ENCODE results near the gene TACC2. TPM values are rescaled to one million over a fixed set of nuclear protein-coding genes. Genes with fewer than 3 reads are reported as not detected.

Gene TACC2
- total and polyA plus RNA-seq, 7 donors = 44.0 to 439 (median 313) TPM

- Histone ChIP-seq H3K36me3 (ENCODE audit: insufficient read depth in 1 of 2, low read depth in 1 of 2) (peaks cover 0 to 35% of the 10 kb centered on the region in 2 donors), H3K27me3 (ENCODE audit: insufficient read depth in 3 of 3, low read length in 2 of 3) (no peaks in the 10 kb centered on the region), H3K9me3 (no peaks in the 10 kb centered on the region), H3K27ac (peak overlapping the region; percentile 4), H3K4me3 (no peak overlapping the region), H3K4me1 (peaks cover 7% of the 10 kb centered on the region)
- TF ChIP-seq CTCF (IDR thresholded peaks at IDR 0.05) = no peak
- no peak for DNase-seq
- WGBS, 3 donors = 77 to 83% (median 81%) methylated on average over 15 of the region's 15 CpGs
- peak in 1 of 4 donors; percentile 18 for ATAC-seq
- intact Hi-C loops (cut with DNase I) = no loop called here
Measured at GRCh38 chr10:122204691-122205489, 215.9 kb downstream of the TACC2 start.

- no peak for DNase-seq
- Histone ChIP-seq H3K36me3 (ENCODE audit: insufficient read depth in 1 of 2, low read depth in 1 of 2) (peaks cover 0 to 45% of the 10 kb centered on the region in 2 donors), H3K9me3 (no peaks in the 10 kb centered on the region), H3K4me1 (peaks cover 7% of the 10 kb centered on the region), H3K27me3 (ENCODE audit: insufficient read depth in 3 of 3, low read length in 2 of 3) (no peaks in the 10 kb centered on the region), H3K27ac (no peak overlapping the region), H3K4me3 (no peak overlapping the region)
- 94 to 98% (median 97%) methylated on average over 6 of the region's 6 CpGs for WGBS, 3 donors
- intact Hi-C loops (cut with DNase I) = no loop called here
- no peak for TF ChIP-seq CTCF (IDR thresholded peaks at IDR 0.05)
- ATAC-seq = peak in 2 of 4 donors; percentile 23 to 49
Measured at GRCh38 chr10:122206471-122207065, 217.6 kb downstream of the TACC2 start.

- intact Hi-C loops (cut with DNase I) = no loop called here
- Histone ChIP-seq H3K9me3 (no peaks in the 10 kb centered on the region), H3K4me3 (no peak overlapping the region), H3K36me3 (ENCODE audit: insufficient read depth in 1 of 2, low read depth in 1 of 2) (peaks cover 0 to 49% of the 10 kb centered on the region in 2 donors), H3K27me3 (ENCODE audit: insufficient read depth in 3 of 3, low read length in 2 of 3) (no peaks in the 10 kb centered on the region), H3K27ac (no peak overlapping the region), H3K4me1 (peaks cover 7% of the 10 kb centered on the region)
- no peak for TF ChIP-seq CTCF (IDR thresholded peaks at IDR 0.05)
- ATAC-seq (no peak), DNase-seq (no peak)
- WGBS, 3 donors = 84 to 95% (median 88%) methylated on average over 6 of the region's 6 CpGs
Measured at GRCh38 chr10:122207163-122207562, 218.2 kb downstream of the TACC2 start.

- ATAC-seq = no peak
- DNase-seq = no peak
- WGBS, 3 donors = 74 to 78% (median 77%) methylated on average over 8 of the region's 8 CpGs
- Histone ChIP-seq H3K27ac (peak overlapping the region; percentile 46), H3K36me3 (ENCODE audit: insufficient read depth in 1 of 2, low read depth in 1 of 2) (peaks cover 0 to 53% of the 10 kb centered on the region in 2 donors), H3K9me3 (no peaks in the 10 kb centered on the region), H3K27me3 (ENCODE audit: insufficient read depth in 3 of 3, low read length in 2 of 3) (no peaks in the 10 kb centered on the region), H3K4me1 (peaks cover 7% of the 10 kb centered on the region), H3K4me3 (no peak overlapping the region)
- no peak for TF ChIP-seq CTCF (IDR thresholded peaks at IDR 0.05)
- intact Hi-C loops (cut with DNase I) = no loop called here
Measured at GRCh38 chr10:122207596-122207995, 218.6 kb downstream of the TACC2 start.

Measured in psoas muscle (tissue), 8 donors.